IPS DF 19.7 (cell line): ENCODE measurements around the gene GNPDA1.

Source experiments
- DNase-seq: peaks from one replicate; pipeline ENCODE4 v3.0.0-alpha.2; 2013; ENCODE audit warnings: low read depth, low spot score

The GNPDA1 gene

DNA sequence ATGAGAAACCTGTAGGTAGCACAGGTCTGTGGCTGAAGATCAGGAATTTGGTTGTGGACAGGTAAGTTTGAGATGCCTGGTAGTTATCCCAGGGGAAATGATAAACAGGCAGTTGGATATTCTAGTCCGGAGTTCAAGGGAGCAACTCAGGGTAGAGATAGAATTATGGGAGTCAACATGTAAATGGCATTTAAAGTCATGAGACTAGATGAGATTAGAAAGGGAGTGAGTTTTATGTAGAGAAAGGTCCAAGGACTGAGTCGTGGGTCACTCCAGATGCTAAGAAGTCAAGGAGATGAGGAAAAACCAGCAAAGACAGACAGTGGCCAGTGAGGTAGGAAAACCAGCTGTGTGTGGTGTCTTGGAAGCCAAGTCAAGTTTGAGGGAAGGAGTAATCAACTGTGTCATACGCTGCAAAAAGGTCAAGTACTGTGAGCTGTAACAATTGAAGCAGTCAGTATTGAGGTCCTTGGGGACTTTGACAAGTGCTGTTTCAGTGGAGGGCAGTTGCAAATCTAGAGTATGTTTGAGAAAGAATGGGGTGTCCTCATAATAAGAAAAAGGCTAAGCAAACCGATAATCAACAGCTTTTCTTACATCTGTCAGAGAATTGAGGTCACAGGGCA, 18.2 kb downstream of the GNPDA1 start:
- no peak for DNase-seq

GRCh38 chr5:141992349-141992963, 20.4 kb downstream of the GNPDA1 start:
- DNase-seq: no peak

DNA sequence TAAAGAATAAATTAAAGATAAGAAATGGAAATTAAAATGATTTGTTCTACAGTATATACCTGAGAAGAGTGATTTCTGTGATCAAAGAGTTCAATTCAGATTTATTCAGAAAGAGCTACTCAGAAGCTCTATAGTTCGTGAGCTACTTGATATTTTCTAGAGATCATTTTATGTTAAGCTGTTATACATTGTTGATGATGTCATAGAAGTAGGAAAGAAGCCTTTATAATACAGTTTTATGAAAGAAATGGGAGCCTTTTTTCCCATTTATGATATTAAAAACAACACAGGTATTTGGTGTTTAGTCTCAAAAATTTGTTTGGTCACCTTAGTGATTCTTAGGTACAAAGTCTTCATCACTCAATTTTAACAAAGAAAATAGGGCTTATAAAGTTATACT, 23.1 kb downstream of the GNPDA1 start:
- no peak for DNase-seq

DNA sequence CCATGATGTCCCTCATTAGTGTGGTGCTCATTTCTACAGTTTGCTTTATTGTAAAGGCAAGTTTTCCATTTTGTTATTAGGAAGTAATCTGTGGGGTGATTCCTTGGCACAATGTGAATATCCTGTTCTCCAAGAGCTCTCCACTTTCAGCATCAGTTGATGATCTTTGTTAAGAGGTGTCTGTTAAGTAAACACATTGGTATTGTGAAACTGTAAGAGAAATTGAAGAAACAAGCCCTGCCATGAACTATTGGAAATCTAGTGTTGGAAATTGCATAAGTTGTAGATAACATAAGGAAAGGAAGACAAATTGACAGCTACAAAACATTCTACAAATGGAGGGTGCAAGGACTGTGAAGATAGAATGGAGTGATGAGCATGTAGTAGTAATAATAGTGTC, 26.8 kb downstream of the GNPDA1 start:
- no peak for DNase-seq

DNA sequence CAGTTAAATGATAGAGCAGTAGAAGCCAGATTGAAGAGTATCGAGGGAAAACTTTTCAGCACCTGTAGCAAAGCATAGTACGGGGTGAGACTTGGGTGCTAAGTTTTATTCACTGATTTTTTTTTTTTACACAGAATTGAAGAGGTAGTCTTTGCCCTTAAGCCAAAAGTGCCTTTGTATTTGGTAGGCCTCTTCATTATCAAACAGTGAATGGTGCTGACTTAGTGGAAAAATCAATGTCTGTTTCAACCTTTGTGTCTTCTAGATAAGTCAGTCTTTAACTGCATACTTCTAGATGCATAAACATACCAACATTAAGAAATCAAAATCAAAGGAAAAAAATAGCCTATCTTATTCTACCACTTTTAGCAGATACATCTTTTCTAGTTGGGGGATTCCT, 30.2 kb downstream of the GNPDA1 start:
- DNase-seq: no peak

- DNase-seq: no peak
These were observed 34.4 kb downstream of the GNPDA1 start for GRCh38 chr5:141978389-141978788.

- DNase-seq: no peak
These were observed 36.7 kb downstream of the GNPDA1 start for GRCh38 chr5:141976176-141976575.

DNA sequence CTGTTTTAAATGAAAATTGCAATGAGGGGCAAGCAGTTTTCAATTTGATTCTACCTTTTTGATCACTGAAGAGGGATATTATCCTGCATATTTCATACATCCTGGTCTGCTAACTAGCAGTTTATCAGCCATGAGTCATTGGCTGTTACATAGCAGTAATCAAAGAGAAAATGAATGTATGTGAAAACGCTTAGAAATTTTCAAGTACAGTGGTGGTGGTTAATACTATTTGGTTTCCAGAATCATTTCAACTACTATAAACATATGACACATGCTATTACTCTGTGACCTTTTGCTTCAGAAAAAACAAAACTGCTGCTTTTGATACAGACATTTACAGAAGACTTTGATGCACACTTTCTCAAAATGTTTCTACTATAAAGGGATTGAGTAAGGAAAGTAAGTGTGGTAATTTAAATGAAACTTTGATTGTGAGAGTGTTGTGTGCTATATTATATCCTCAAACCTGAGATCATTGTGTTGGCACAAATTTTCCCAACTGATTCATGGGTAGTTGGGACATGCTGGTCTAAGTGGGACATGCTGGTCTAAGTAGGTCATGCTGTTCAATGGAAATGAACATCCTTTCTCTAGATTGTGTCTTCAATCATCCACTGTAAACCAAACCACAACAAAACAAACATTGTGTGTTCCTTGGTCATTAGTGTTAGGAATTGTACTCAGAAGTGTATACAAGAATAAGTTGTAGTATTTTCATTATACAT, 38.8 kb downstream of the GNPDA1 start:
- DNase-seq: no peak

- no peak for DNase-seq
These were observed 42.8 kb downstream of the GNPDA1 start for GRCh38 chr5:141969783-141970771.

- DNase-seq: no peak
These were observed 43.8 kb downstream of the GNPDA1 start, which contains the start of gene RNF14 for GRCh38 chr5:141968914-141969608. Gene RNF14, plus strand, starts transcription at chr5:141969105. Its CDS starts 4,484 bp downstream, at chr5:141973589.

- no peak for DNase-seq
These were observed 45.9 kb downstream of the GNPDA1 start for GRCh38 chr5:141966963-141967333.

DNA sequence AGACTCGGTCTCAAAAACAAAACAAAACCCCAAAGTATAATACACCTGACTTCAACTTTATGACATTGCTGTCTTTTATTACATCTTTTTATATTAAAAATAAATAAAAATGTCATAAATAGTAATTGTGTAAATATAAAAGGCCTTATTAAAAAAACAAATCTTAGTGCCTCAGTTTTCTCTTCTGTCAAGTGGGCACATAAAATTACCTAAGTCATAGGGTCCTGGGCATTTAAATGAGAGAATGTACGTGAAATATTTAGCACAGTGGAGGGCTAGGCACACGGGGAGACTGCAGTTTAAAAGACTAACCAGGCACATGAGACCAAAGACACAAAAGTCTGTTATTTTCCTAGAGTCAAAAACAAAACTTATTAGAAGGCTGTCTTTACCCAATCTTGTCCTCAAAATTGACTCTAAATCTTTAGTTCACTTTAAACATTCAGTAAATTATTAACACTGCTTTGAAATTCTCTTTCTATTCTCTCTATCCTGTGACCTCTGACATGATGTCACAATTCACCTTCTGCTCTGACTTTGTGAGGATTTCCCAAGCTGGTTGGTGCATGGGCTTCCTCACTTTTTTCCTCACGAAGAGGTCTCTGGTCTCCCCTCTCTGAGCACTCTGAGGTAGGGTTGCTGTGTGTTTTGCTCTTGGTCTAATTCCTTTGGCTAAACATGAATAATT, 46.4 kb downstream of the GNPDA1 start:
- DNase-seq: no peak

DNA sequence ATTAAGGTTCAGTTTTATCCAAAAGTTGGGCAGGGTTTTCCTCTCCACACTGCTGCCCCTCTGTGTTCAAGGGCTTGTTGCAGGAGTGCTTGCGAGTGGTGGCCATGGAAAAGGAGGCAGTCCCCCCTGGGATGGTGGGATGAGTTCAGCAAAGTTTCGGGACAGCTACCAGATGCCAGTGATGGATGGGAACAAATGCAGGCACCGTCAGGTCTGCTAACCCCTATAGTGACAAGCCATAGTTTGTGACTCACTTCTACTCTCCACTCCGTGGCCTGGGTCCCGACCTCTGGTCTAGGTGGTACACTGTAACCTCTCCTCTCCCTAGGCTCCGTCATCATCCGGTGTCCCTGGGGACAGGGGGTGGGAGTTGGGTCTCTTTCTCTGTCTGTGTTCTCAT, 47.8 kb downstream of the GNPDA1 start:
- DNase-seq: no peak

- no peak for DNase-seq
These were observed 49.1 kb downstream of the GNPDA1 start for GRCh38 chr5:141963701-141964100.

DNA sequence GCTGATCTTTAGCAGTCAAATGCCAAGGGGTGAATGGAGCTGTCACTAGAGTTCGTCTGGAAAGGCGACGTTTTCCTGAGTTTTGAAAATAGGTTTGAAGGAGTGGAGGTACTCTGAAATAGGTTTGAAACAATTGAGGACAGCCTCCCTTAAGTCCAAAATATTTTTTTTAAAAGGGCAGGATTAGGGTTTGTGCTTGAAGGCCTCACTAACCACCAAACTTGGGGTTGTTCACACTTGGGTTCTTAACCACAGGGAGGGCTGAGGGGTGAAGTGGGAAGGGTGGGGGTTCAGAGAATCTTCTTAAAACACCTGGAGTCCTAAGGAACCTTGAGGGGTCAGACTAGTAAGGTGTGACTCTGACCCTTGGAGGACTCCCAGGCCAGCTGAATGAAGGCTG, 51.4 kb downstream of the GNPDA1 start:
- DNase-seq: no peak

GRCh38 chr5:141960449-141961323, 52.1 kb downstream of the GNPDA1 start:
- no peak for DNase-seq

GRCh38 chr5:141960018-141960417, 52.8 kb downstream of the GNPDA1 start:
- DNase-seq: no peak

GRCh38 chr5:141958546-141959172, 54.2 kb downstream of the GNPDA1 start:
- DNase-seq: no peak

DNA sequence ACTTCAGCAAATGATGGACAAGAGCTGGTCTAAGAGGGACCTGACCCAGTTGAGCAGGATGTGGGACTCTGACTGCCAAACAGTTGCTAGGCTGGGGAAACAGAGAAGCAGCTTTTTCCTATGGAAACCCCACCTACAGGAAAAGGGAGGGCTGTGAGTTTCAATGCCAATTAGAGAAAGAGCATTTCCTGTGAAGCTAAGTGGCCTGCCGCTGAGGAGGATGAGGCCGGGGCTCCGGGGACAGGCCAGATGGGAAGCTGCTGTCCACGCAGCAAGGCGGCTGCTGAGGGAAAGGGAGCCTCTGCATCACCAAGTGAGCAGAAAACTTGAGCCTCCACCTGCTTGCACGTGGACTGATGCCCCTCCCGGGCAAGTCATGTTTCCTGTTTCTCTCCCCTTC, 54.7 kb downstream of the GNPDA1 start, which contains the start of gene PCDH12:
Gene PCDH12, minus strand, starts transcription at position 90 of the 400 bp plus-strand sequence. CDS start 351 bp downstream, outside the sequence.
- no peak for DNase-seq
